Neural cell (in vitro differentiated cells): ENCODE measurements around the gene MYO18A. TPM values are rescaled to one million over a fixed set of nuclear protein-coding genes. Genes with fewer than 3 reads are reported as not detected.

Experiments used
- H2AFZ ChIP-seq: fragments of 200-600, 300-800 bp; sonication (generic), shearing (Covaris generic); 2 replicates; pipeline ENCODE4 v1.6.0; 2014; ENCODE audit warnings: low read depth, mild to moderate bottlenecking, antibody characterized with exemption, low read length, moderate library complexity
- H3F3A ChIP-seq: fragments of 200-600 bp; shearing (Covaris generic); 2 replicates; pipeline ENCODE4 v1.6.1; 2016; ENCODE audit warnings: mild to moderate bottlenecking, moderate library complexity, mixed read lengths, antibody characterized with exemption, low read length; ENCODE audit not compliant: insufficient read depth, poor library complexity, severe bottlenecking
- H3K27ac ChIP-seq: fragments of 200-600, 300-800 bp; sonication (generic), shearing (Covaris generic); 2 replicates; pipeline ENCODE4 v1.5.1; 2014; ENCODE audit warnings: mild to moderate bottlenecking, low read length, moderate library complexity
- H3K27me3 ChIP-seq: fragments of 300-800, 200-600 bp; sonication (generic), shearing (Covaris generic); 2 replicates; pipeline ENCODE4 v1.6.0; 2014; ENCODE audit warnings: mild to moderate bottlenecking, low read depth, low read length, moderate library complexity; ENCODE audit not compliant: insufficient read depth
- H3K36me3 ChIP-seq: fragments of 300-800, 200-600 bp; sonication (generic), shearing (Covaris generic); 2 replicates; pipeline ENCODE4 v1.5.1; 2014; ENCODE audit warnings: mild to moderate bottlenecking, antibody characterized with exemption, low read length, moderate library complexity; ENCODE audit not compliant: insufficient read depth
- H3K4me2 ChIP-seq: fragments of 300-800, 200-600 bp; sonication (generic), shearing (Covaris generic); 2 replicates; pipeline ENCODE4 v1.6.0; 2014; ENCODE audit warnings: mild to moderate bottlenecking, low read length
- H3K4me3 ChIP-seq: fragments of 300-800, 200-600 bp; sonication (generic), shearing (Covaris generic); 2 replicates; pipeline ENCODE4 v1.5.1; 2014; ENCODE audit warnings: mild to moderate bottlenecking, low read length, moderate library complexity
- H3K79me2 ChIP-seq: fragments of 200-600 bp; shearing (Covaris generic); replicated peaks from 2 replicates; pipeline ENCODE4 v1.6.0; 2014; ENCODE audit warnings: mild to moderate bottlenecking, low read length, moderate library complexity; ENCODE audit not compliant: insufficient read depth
- H3K9ac ChIP-seq: fragments of 300-800, 200-600 bp; sonication (generic), shearing (Covaris generic); 2 replicates; pipeline ENCODE4 v1.6.1; 2016; ENCODE audit warnings: mild to moderate bottlenecking, low read length, mixed read lengths
- H3K9me2 ChIP-seq: fragments of 200-600 bp; shearing (Covaris generic); 2 replicates; pipeline ENCODE4 v1.6.1; 2016; ENCODE audit warnings: mild to moderate bottlenecking, low read length, mixed read lengths; ENCODE audit not compliant: insufficient read depth
- H3K9me3 ChIP-seq: fragments of 200-600, 300-800 bp; sonication (generic), shearing (Covaris generic); 2 replicates; pipeline ENCODE4 v1.6.1; 2016; ENCODE audit warnings: mild to moderate bottlenecking, mixed run types, low read length, moderate library complexity, mixed read lengths
- H4K20me1 ChIP-seq: fragments of 200-600 bp; shearing (Covaris generic); 2 replicates; pipeline ENCODE4 v1.6.1; 2016; ENCODE audit warnings: mild to moderate bottlenecking, mixed run types; ENCODE audit not compliant: insufficient read depth
- EP300 ChIP-seq: fragments of 450-650 bp; conservative IDR thresholded peaks from 2 replicates; pipeline ENCODE4 v1.6.1; 2014; ENCODE audit warnings: antibody characterized with exemption, mild to moderate bottlenecking, moderate library complexity; ENCODE audit not compliant: poor library complexity, severe bottlenecking
- EZH2 ChIP-seq: fragments of 200-600, 300-800 bp; shearing (Covaris generic), sonication (generic); IDR thresholded peaks from 2 replicates; pipeline ENCODE4 v1.6.1; 2014; ENCODE audit warnings: antibody characterized with exemption, low read length, borderline replicate concordance, mild to moderate bottlenecking; ENCODE audit not compliant: insufficient read depth, poor library complexity, severe bottlenecking
- MXI1 ChIP-seq: fragments of 450-650 bp; conservative IDR thresholded peaks from 2 replicates; pipeline ENCODE4 v1.6.1; 2014; ENCODE audit warnings: antibody characterized with exemption, mild to moderate bottlenecking; ENCODE audit not compliant: poor library complexity, severe bottlenecking
- POLR2AphosphoS5 ChIP-seq: IDR thresholded peaks from 2 replicates; pipeline ENCODE4 v1.6.1; 2012
- RAD21 ChIP-seq: fragments of 450-650 bp; conservative IDR thresholded peaks from 2 replicates; pipeline ENCODE4 v1.6.1; 2014; ENCODE audit warnings: antibody characterized with exemption, mild to moderate bottlenecking, moderate library complexity
- REST ChIP-seq: IDR thresholded peaks from 2 replicates; pipeline ENCODE4 v1.6.1; 2012; ENCODE audit warnings: borderline replicate concordance
- SMC3 ChIP-seq: fragments of 450-650 bp; conservative IDR thresholded peaks from 2 replicates; pipeline ENCODE4 v1.6.1; 2014; ENCODE audit warnings: antibody characterized with exemption, mild to moderate bottlenecking, moderate library complexity; ENCODE audit not compliant: poor library complexity
- TAF1 ChIP-seq: IDR thresholded peaks from 2 replicates; pipeline ENCODE4 v1.6.1; 2012; ENCODE audit warnings: low read depth
- polyA plus RNA-seq: library from polyadenylated mRNA; depleted of rRNA; stranded (reverse); fragments of >200 nt; gene quantifications from 2 replicates; pipeline ENCODE4 v1.2.3, GENCODE V29; 2014
- TF ChIP-seq, protein P1 (sequence below): fragments of 450-650 bp; IDR thresholded peaks from 2 replicates; pipeline ENCODE4 v1.5.1; 2014; ENCODE audit warnings: antibody characterized with exemption, mild to moderate bottlenecking, moderate library complexity; ENCODE audit not compliant: poor library complexity, severe bottlenecking

MYO18A gene
- polyA plus RNA-seq, 1 donor from 2014 or later: 21.6 TPM

DNA sequence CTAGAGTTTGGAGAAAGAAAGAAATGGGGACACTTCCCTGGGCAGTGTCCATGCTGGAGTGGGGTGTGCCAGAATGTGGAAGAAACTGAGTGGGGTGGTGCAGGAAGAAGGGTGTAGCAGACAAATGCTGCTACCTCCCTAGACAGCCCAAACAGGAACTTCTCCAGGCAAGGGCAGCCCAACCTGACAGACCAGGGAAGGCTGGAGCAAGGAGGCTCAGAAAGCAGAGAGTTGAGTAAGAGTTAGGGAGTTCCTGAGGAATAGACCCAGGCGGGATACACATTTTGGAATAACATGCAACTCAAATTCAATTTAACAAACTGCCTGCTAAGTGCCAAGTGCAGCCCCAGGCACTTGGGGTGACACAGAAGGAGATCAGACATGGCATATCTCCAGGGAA is 1.0 kb upstream of the MYO18A start:
- Histone ChIP-seq H4K20me1 (no peaks in the 10 kb centered on the region), H3F3A (no peaks in the 10 kb centered on the region), H3K79me2 (peaks cover 31% of the 10 kb centered on the region), H3K9me2 (no peaks in the 10 kb centered on the region), H3K27me3 (no peaks in the 10 kb centered on the region), H2AFZ (no peak overlapping the region), H3K9ac (no peak overlapping the region), H3K4me3 (no peak overlapping the region), H3K9me3 (no peaks in the 10 kb centered on the region), H3K36me3 (no peaks in the 10 kb centered on the region), H3K27ac (no peak overlapping the region), H3K4me2 (no peak overlapping the region)
- TF ChIP-seq TAF1: no peak
- TF ChIP-seq, protein P1, sequence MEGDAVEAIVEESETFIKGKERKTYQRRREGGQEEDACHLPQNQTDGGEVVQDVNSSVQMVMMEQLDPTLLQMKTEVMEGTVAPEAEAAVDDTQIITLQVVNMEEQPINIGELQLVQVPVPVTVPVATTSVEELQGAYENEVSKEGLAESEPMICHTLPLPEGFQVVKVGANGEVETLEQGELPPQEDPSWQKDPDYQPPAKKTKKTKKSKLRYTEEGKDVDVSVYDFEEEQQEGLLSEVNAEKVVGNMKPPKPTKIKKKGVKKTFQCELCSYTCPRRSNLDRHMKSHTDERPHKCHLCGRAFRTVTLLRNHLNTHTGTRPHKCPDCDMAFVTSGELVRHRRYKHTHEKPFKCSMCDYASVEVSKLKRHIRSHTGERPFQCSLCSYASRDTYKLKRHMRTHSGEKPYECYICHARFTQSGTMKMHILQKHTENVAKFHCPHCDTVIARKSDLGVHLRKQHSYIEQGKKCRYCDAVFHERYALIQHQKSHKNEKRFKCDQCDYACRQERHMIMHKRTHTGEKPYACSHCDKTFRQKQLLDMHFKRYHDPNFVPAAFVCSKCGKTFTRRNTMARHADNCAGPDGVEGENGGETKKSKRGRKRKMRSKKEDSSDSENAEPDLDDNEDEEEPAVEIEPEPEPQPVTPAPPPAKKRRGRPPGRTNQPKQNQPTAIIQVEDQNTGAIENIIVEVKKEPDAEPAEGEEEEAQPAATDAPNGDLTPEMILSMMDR: no peak
- no peak for TF ChIP-seq RAD21
- no peak for TF ChIP-seq POLR2AphosphoS5
- TF ChIP-seq MXI1: no peak
- no peak for TF ChIP-seq EZH2

GRCh38 chr17:29180788-29181160 is 576 bp upstream of the MYO18A start:
- Histone ChIP-seq H3K9me3 (no peaks in the 10 kb centered on the region), H2AFZ (peak overlapping the region; percentile 51), H3K9ac (peak overlapping the region; percentile 93), H3K4me3 (peak overlapping the region; percentile 91), H3K36me3 (no peaks in the 10 kb centered on the region), H4K20me1 (no peaks in the 10 kb centered on the region), H3K9me2 (no peaks in the 10 kb centered on the region), H3K79me2 (peaks cover 31% of the 10 kb centered on the region), H3K27ac (peak overlapping the region; percentile 57), H3K27me3 (no peaks in the 10 kb centered on the region), H3F3A (no peaks in the 10 kb centered on the region), H3K4me2 (peak overlapping the region; percentile 59)
- no peak for TF ChIP-seq POLR2AphosphoS5
- no peak for TF ChIP-seq TAF1
- TF ChIP-seq, protein P1: no peak
- no peak for TF ChIP-seq RAD21
- no peak for TF ChIP-seq MXI1
- no peak for TF ChIP-seq EP300
- TF ChIP-seq EZH2: no peak
- TF ChIP-seq SMC3: no peak
- TF ChIP-seq REST: no peak
